ENCODE data around the gene ANGPTL2.

ANGPTL2 gene

GRCh38 chr9:127131871-127132270, 9.4 kb upstream of the ANGPTL2 start:
- H3K4me3 ChIP-seq (ENCODE audit: low read depth, low read length), result no peak overlapping the region
- no peak for DNase-seq (ENCODE audit: low read depth)
- TF ChIP-seq MYC (IDR thresholded peaks at IDR 0.05; ENCODE audit: low read depth, low read length), result no peak
- TF ChIP-seq, protein P1, sequence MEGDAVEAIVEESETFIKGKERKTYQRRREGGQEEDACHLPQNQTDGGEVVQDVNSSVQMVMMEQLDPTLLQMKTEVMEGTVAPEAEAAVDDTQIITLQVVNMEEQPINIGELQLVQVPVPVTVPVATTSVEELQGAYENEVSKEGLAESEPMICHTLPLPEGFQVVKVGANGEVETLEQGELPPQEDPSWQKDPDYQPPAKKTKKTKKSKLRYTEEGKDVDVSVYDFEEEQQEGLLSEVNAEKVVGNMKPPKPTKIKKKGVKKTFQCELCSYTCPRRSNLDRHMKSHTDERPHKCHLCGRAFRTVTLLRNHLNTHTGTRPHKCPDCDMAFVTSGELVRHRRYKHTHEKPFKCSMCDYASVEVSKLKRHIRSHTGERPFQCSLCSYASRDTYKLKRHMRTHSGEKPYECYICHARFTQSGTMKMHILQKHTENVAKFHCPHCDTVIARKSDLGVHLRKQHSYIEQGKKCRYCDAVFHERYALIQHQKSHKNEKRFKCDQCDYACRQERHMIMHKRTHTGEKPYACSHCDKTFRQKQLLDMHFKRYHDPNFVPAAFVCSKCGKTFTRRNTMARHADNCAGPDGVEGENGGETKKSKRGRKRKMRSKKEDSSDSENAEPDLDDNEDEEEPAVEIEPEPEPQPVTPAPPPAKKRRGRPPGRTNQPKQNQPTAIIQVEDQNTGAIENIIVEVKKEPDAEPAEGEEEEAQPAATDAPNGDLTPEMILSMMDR (IDR thresholded peaks at IDR 0.05; ENCODE audit: low read depth, low read length), result no peak
- no peak for TF ChIP-seq MAX (IDR thresholded peaks at IDR 0.05; ENCODE audit: low read depth, low read length)
- TF ChIP-seq POLR2A (IDR thresholded peaks at IDR 0.05; ENCODE audit: extremely low read depth, insufficient read length), result no peak

DNA sequence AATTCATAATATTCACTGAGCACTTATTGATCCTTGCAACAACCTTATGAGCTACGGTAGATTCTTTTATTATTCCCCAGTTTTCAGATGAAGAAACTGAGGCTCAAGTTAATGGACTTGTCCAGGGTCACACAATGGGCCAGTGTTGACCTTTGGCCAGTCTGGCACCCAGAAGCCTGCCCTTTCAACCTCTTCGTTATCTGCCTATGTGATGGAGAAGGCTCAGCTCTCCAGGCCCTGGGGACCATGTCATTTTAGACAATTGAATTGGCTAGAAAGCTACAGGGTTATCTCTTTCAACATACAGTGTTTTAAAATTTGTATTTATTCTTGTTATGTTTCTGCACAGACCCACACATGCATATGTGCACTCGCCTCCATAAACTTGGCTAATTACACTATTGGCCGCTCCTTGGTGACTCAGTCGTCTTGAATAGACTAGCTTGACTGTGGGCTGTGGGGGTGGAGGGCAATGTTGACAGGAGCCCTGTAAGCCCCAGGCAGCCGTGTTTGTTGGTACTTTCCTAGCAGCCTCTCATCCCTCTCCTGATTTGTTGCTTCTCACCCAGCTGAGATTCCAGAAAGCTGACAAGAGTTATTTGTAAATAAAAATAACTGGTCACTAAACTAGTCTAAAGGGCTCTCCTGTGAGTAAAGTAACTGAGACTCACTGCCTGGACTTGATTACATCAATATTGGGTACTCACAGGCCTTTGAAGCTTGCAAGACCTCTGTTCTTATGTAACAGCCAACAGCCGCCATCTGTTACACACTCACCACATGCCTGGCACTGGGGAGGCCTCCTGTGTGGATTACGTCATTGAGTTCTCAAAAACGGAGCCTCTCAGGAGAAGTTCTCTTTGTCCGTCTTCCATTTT, 8.5 kb upstream of the ANGPTL2 start:
- peak; percentile 96 for DNase-seq (ENCODE audit: low read depth)
- TF ChIP-seq MAX (IDR thresholded peaks at IDR 0.05; ENCODE audit: low read depth, low read length) (peak; percentile 88), MYC (IDR thresholded peaks at IDR 0.05; ENCODE audit: low read depth, low read length) (peak; percentile 91)
- TF ChIP-seq, protein P1 (IDR thresholded peaks at IDR 0.05; ENCODE audit: low read depth, low read length), result no peak
- no peak overlapping the region for H3K4me3 ChIP-seq (ENCODE audit: low read depth, low read length)

DNA sequence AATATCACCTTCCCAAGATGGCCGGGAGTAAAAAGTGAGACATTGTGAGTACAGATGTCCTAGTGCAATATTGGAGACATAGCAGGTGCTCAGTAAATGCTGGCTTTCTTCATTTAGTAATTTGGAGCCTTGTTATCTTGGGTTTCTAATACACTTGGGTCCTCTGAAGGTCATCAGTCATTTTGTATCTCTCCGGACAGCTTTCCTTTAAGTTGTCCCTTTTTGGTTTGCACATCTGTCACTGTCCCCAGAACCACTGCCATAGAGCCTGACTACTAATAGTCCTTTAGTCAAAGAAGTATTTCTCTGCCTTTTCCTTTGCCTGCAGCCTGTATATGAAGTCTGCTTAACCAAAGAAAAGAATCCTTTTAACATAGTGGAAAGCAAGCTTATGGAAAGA, 7.8 kb upstream of the ANGPTL2 start:
- no peak overlapping the region for H3K4me3 ChIP-seq (ENCODE audit: low read depth, low read length)
- no peak for TF ChIP-seq MYC (IDR thresholded peaks at IDR 0.05; ENCODE audit: low read depth, low read length)
- no peak for TF ChIP-seq MAX (IDR thresholded peaks at IDR 0.05; ENCODE audit: low read depth, low read length)
- TF ChIP-seq, protein P1 (IDR thresholded peaks at IDR 0.05; ENCODE audit: low read depth, low read length), result no peak
- no peak for TF ChIP-seq POLR2A (IDR thresholded peaks at IDR 0.05; ENCODE audit: extremely low read depth, insufficient read length)
- DNase-seq (ENCODE audit: low read depth), result no peak

DNA sequence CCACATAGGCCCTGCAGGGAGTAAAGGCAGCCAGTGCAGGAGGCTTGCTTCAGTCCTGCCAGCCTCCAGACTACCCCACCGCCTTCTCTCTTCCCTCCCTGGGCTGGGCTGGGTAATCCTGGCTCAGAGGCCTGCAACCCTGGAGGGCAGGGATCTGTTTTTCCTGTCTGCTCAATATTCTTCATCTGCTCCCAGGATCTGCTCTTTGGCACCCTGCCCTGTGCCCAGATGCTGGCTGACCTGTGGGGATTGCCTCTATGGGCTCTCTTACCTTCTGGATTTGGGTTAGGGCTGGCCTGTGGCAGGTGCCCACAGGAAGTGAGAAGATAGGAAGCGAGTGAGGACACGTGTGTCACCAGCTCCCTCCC, 7.3 kb upstream of the ANGPTL2 start:
- DNase-seq (ENCODE audit: low read depth), result no peak
- TF ChIP-seq, protein P1 (IDR thresholded peaks at IDR 0.05; ENCODE audit: low read depth, low read length), result no peak
- TF ChIP-seq MYC (IDR thresholded peaks at IDR 0.05; ENCODE audit: low read depth, low read length), result no peak
- TF ChIP-seq POLR2A (IDR thresholded peaks at IDR 0.05; ENCODE audit: extremely low read depth, insufficient read length), result no peak
- TF ChIP-seq MAX (IDR thresholded peaks at IDR 0.05; ENCODE audit: low read depth, low read length), result no peak
- H3K4me3 ChIP-seq (ENCODE audit: low read depth, low read length), result no peak overlapping the region

DNA sequence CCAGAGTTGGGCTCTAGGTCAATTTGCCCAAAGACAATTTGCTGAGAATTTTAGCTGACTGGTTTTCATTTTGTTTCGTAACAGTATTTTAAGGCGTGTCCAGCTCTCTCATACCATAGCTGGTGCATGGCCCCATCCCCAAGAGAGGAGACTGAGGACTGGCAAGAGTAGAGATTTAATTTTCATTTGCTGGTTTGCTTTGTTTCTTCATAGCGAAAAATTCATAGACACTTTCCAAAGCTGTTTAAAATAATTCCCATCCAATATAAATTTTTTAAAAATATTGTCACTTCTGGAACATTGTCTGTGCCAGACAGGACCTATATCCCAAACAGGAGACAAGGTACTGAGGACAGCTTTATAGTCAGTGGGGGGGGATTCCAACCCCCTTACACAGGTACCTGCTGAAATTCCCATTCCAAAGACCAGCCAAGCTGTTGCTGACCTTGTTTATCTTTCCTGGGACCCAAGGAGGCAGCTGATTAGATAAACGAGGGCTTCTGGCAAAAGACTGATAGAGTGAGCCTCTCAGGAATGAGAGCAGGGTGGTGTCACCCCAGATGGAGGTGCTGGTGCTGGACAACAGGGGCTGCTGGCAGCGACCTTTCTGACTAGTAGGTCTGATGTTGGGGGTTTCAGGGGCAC, 6.8 kb upstream of the ANGPTL2 start:
- H3K4me3 ChIP-seq (ENCODE audit: low read depth, low read length), result no peak overlapping the region
- DNase-seq (ENCODE audit: low read depth), result no peak
- TF ChIP-seq MYC (IDR thresholded peaks at IDR 0.05; ENCODE audit: low read depth, low read length) (no peak), POLR2A (IDR thresholded peaks at IDR 0.05; ENCODE audit: extremely low read depth, insufficient read length) (no peak), MAX (IDR thresholded peaks at IDR 0.05; ENCODE audit: low read depth, low read length) (no peak)
- TF ChIP-seq, protein P1 (IDR thresholded peaks at IDR 0.05; ENCODE audit: low read depth, low read length), result no peak

Measured in NB4 (cell line).